ENCODE results near the gene C19orf25.
A peak's percentile ranks its signal among the peaks of the same experiment; 100 is the strongest.

Gene C19orf25

GRCh38 chr19:1489463-1490310 is 10.7 kb upstream of the C19orf25 start:
- Histone ChIP-seq H3K4me3 (ENCODE audit: low read depth in 1 of 2, low read length in 2 of 2) (peak overlapping the region; percentile 64), H3K9ac (ENCODE audit: low read depth in 1 of 2, low read length in 2 of 2) (peak overlapping the region; percentile 21 to 75), H3K27me3 (ENCODE audit: control insufficient read depth in 1 of 2, insufficient read depth in 2 of 2, low read length in 2 of 2) (no peaks in the 10 kb centered on the region), H3K27ac (ENCODE audit: low read depth, low read length) (peak overlapping the region; percentile 58), H3K9me3 (ENCODE audit: control insufficient read depth in 1 of 2, low read length in 2 of 2) (no peaks in the 10 kb centered on the region), H3K36me3 (ENCODE audit: control insufficient read depth in 1 of 2, insufficient read depth in 2 of 2, low read length in 2 of 2) (no peaks in the 10 kb centered on the region), H3K4me1 (ENCODE audit: control insufficient read depth in 1 of 2, insufficient read depth in 2 of 2, low read length in 2 of 2) (peaks cover 28 to 32% of the 10 kb centered on the region in 2 donors)

GRCh38 chr19:1488282-1488601 is 9.2 kb upstream of the C19orf25 start:
- Histone ChIP-seq H3K9me3 (ENCODE audit: control insufficient read depth in 1 of 2, low read length in 2 of 2) (no peaks in the 10 kb centered on the region), H3K27ac (ENCODE audit: low read depth, low read length) (no peak overlapping the region), H3K9ac (ENCODE audit: low read depth in 1 of 2, low read length in 2 of 2) (no peak overlapping the region), H3K27me3 (ENCODE audit: control insufficient read depth in 1 of 2, insufficient read depth in 2 of 2, low read length in 2 of 2) (no peaks in the 10 kb centered on the region), H3K4me1 (ENCODE audit: control insufficient read depth in 1 of 2, insufficient read depth in 2 of 2, low read length in 2 of 2) (peaks cover 13 to 19% of the 10 kb centered on the region in 2 donors), H3K36me3 (ENCODE audit: control insufficient read depth in 1 of 2, insufficient read depth in 2 of 2, low read length in 2 of 2) (no peaks in the 10 kb centered on the region), H3K4me3 (ENCODE audit: low read depth in 1 of 2, low read length in 2 of 2) (no peak overlapping the region)

- Histone ChIP-seq H3K36me3 (ENCODE audit: control insufficient read depth in 1 of 2, insufficient read depth in 2 of 2, low read length in 2 of 2) (no peaks in the 10 kb centered on the region), H3K9ac (ENCODE audit: low read depth in 1 of 2, low read length in 2 of 2) (no peak overlapping the region), H3K27ac (ENCODE audit: low read depth, low read length) (no peak overlapping the region), H3K4me1 (ENCODE audit: control insufficient read depth in 1 of 2, insufficient read depth in 2 of 2, low read length in 2 of 2) (peaks cover 8 to 15% of the 10 kb centered on the region in 2 donors), H3K9me3 (ENCODE audit: control insufficient read depth in 1 of 2, low read length in 2 of 2) (no peaks in the 10 kb centered on the region), H3K27me3 (ENCODE audit: control insufficient read depth in 1 of 2, insufficient read depth in 2 of 2, low read length in 2 of 2) (no peaks in the 10 kb centered on the region), H3K4me3 (ENCODE audit: low read depth in 1 of 2, low read length in 2 of 2) (no peak overlapping the region)
Observed at GRCh38 chr19:1487576-1488281, 8.7 kb upstream of the C19orf25 start.

GRCh38 chr19:1486720-1487575 is 7.9 kb upstream of the C19orf25 start:
- H3K4me1 ChIP-seq (ENCODE audit: control insufficient read depth in 1 of 2, insufficient read depth in 2 of 2, low read length in 2 of 2) = peaks cover 6 to 12% of the 10 kb centered on the region in 2 donors
- no peak overlapping the region for H3K27ac ChIP-seq (ENCODE audit: low read depth, low read length)
- H3K27me3 ChIP-seq (ENCODE audit: control insufficient read depth in 1 of 2, insufficient read depth in 2 of 2, low read length in 2 of 2) = no peaks in the 10 kb centered on the region
- no peaks in the 10 kb centered on the region for H3K36me3 ChIP-seq (ENCODE audit: control insufficient read depth in 1 of 2, insufficient read depth in 2 of 2, low read length in 2 of 2)
- H3K9ac ChIP-seq (ENCODE audit: low read depth in 1 of 2, low read length in 2 of 2) = no peak overlapping the region
- no peaks in the 10 kb centered on the region for H3K9me3 ChIP-seq (ENCODE audit: control insufficient read depth in 1 of 2, low read length in 2 of 2)
- H3K4me3 ChIP-seq (ENCODE audit: low read depth in 1 of 2, low read length in 2 of 2) = no peak overlapping the region

GRCh38 chr19:1483979-1484428 is 5.0 kb upstream of the C19orf25 start:
- H3K4me1 ChIP-seq (ENCODE audit: control insufficient read depth in 1 of 2, insufficient read depth in 2 of 2, low read length in 2 of 2) = no peaks in the 10 kb centered on the region
- no peaks in the 10 kb centered on the region for H3K36me3 ChIP-seq (ENCODE audit: control insufficient read depth in 1 of 2, insufficient read depth in 2 of 2, low read length in 2 of 2)
- H3K27me3 ChIP-seq (ENCODE audit: control insufficient read depth in 1 of 2, insufficient read depth in 2 of 2, low read length in 2 of 2) = no peaks in the 10 kb centered on the region
- no peak overlapping the region for H3K9ac ChIP-seq (ENCODE audit: low read depth in 1 of 2, low read length in 2 of 2)
- H3K27ac ChIP-seq (ENCODE audit: low read depth, low read length) = no peak overlapping the region
- H3K9me3 ChIP-seq (ENCODE audit: control insufficient read depth in 1 of 2, low read length in 2 of 2) = no peaks in the 10 kb centered on the region
- no peak overlapping the region for H3K4me3 ChIP-seq (ENCODE audit: low read depth in 1 of 2, low read length in 2 of 2)

- Histone ChIP-seq H3K27ac (ENCODE audit: low read depth, low read length) (no peak overlapping the region), H3K4me3 (ENCODE audit: low read depth in 1 of 2, low read length in 2 of 2) (no peak overlapping the region), H3K36me3 (ENCODE audit: control insufficient read depth in 1 of 2, insufficient read depth in 2 of 2, low read length in 2 of 2) (no peaks in the 10 kb centered on the region), H3K27me3 (ENCODE audit: control insufficient read depth in 1 of 2, insufficient read depth in 2 of 2, low read length in 2 of 2) (no peaks in the 10 kb centered on the region), H3K9me3 (ENCODE audit: control insufficient read depth in 1 of 2, low read length in 2 of 2) (no peaks in the 10 kb centered on the region), H3K4me1 (ENCODE audit: control insufficient read depth in 1 of 2, insufficient read depth in 2 of 2, low read length in 2 of 2) (peaks cover 0 to 2% of the 10 kb centered on the region in 2 donors), H3K9ac (ENCODE audit: low read depth in 1 of 2, low read length in 2 of 2) (no peak overlapping the region)
Observed at GRCh38 chr19:1483131-1483978, 4.3 kb upstream of the C19orf25 start.

GRCh38 chr19:1482361-1483130 is 3.5 kb upstream of the C19orf25 start:
- no peaks in the 10 kb centered on the region for H3K9me3 ChIP-seq (ENCODE audit: control insufficient read depth in 1 of 2, low read length in 2 of 2)

GRCh38 chr19:1481893-1482360 is 2.9 kb upstream of the C19orf25 start:
- Histone ChIP-seq H3K9me3 (ENCODE audit: control insufficient read depth in 1 of 2, low read length in 2 of 2) (no peaks in the 10 kb centered on the region), H3K4me3 (ENCODE audit: low read depth in 1 of 2, low read length in 2 of 2) (no peak overlapping the region), H3K27ac (ENCODE audit: low read depth, low read length) (no peak overlapping the region), H3K36me3 (ENCODE audit: control insufficient read depth in 1 of 2, insufficient read depth in 2 of 2, low read length in 2 of 2) (peaks cover 0 to 4% of the 10 kb centered on the region in 2 donors), H3K4me1 (ENCODE audit: control insufficient read depth in 1 of 2, insufficient read depth in 2 of 2, low read length in 2 of 2) (peaks cover 0 to 7% of the 10 kb centered on the region in 2 donors), H3K27me3 (ENCODE audit: control insufficient read depth in 1 of 2, insufficient read depth in 2 of 2, low read length in 2 of 2) (no peaks in the 10 kb centered on the region), H3K9ac (ENCODE audit: low read depth in 1 of 2, low read length in 2 of 2) (no peak overlapping the region)

More at GRCh38 chr19:1482361-1483130, 3.5 kb upstream of the C19orf25 start:
- Histone ChIP-seq H3K27ac (ENCODE audit: low read depth, low read length) (no peak overlapping the region), H3K4me3 (ENCODE audit: low read depth in 1 of 2, low read length in 2 of 2) (no peak overlapping the region), H3K9ac (ENCODE audit: low read depth in 1 of 2, low read length in 2 of 2) (no peak overlapping the region), H3K27me3 (ENCODE audit: control insufficient read depth in 1 of 2, insufficient read depth in 2 of 2, low read length in 2 of 2) (no peaks in the 10 kb centered on the region), H3K36me3 (ENCODE audit: control insufficient read depth in 1 of 2, insufficient read depth in 2 of 2, low read length in 2 of 2) (no peaks in the 10 kb centered on the region), H3K4me1 (ENCODE audit: control insufficient read depth in 1 of 2, insufficient read depth in 2 of 2, low read length in 2 of 2) (peaks cover 0 to 7% of the 10 kb centered on the region in 2 donors)
